SIG-M5 treated with dmso at 0.1 percent for 504 hours (cell line): ENCODE measurements around the gene VEPH1.
"Not testable (repeated sequence)": the region's sequence is repeated elsewhere in the genome, so short reads cannot be mapped to it uniquely, and the experiment has no call there.

Experiments
- DNase-seq: peaks from one replicate; lab custom pipeline; 2025; ENCODE audit not compliant: unreplicated experiment; lab: John Stamatoyannopoulos, UW

VEPH1 gene

DNA sequence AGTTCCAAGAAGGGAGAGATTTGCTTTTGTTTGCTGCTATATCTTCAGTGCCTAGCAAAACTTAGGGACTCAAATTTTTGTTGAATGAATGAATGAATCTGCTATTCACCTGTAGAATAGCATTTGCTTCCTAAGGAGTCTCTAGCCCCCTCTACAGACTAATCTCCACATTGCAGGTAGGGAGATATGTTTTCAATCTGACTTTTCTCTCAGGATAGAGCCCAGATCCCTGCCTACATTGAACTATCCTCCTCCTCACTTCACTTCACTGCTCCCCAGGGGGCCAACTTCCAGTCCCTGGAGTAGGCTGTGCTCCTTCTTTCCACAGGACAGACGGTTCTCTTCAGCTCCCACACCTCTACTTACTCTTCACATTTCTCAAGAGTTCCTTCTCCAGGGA, 148.5 kb downstream of the VEPH1 start:
- DNase-seq: no peak

DNA sequence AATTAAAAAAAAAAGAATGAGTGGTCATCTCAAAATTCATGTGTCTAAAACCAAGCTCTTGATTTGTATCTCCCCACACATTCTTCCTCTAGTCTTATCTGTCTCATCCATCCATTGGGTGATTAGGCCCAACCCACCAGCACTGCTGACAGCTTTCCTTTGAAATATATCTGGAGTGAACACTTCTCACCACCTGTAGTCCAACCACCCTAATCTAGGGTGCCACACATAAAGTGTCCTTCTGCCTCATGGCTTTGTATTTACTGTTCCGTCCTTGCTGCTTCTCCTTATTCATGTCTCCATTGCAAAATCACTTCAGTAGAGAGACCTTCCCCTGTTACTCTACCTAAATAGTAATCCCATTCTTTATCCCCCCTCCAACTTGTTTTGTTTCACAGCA, 149.0 kb downstream of the VEPH1 start:
- no peak for DNase-seq

DNA sequence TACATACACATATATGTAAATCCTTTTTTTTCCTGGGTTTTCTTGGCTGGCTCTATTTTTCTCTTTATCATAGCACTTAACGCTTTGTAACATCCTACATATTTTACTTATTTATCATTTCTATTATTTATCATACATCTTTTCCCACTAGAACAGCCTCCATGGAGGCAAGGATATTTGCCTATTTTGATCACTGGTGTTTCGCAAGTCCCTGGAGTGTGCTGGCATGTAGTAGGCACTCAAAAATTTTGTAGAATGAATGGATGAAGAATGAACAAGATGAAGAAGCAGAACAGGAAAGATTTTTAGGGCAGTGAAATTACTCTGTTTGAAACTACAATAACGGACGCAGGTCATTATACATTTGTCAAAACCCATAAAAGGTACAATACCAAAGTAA, 149.6 kb downstream of the VEPH1 start:
- no peak for DNase-seq

DNA sequence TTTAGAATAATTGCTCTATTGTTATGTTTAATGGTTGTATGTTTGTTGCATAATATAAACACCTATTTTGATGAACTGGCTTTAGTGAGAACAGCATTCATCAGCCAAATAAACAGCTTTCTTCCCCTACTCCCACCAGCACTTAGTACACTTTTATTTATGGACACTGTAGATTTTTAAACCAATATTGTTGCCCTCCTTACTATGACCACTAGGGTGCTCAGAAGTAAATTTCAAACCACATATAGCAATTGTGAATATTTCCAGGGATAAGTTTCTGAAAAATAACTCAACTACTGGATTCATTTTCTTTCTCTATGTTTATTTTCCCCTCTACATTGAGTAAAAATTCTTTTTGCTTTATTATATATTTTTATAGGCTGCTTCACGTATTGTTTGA, 151.2 kb downstream of the VEPH1 start:
- DNase-seq: peak; percentile 5

DNA sequence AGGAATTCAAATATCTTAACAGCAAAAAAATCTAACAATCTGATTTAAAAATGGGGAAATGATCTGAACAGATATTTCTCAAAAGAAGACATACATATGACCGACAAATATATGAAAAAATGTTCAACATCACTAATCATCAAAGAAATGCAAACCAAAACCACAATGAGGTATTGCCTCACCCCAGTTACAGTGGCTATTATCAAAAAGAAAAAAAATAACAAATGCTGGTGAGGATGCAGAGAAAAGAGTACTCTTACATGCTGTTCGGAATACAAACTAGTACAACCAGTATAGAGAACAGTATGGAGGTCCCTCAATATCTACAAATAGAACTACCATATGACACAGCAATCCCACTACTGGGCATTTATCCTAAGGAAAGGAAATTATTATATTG, 152.6 kb downstream of the VEPH1 start:
- not testable (repeated sequence) for DNase-seq

DNA sequence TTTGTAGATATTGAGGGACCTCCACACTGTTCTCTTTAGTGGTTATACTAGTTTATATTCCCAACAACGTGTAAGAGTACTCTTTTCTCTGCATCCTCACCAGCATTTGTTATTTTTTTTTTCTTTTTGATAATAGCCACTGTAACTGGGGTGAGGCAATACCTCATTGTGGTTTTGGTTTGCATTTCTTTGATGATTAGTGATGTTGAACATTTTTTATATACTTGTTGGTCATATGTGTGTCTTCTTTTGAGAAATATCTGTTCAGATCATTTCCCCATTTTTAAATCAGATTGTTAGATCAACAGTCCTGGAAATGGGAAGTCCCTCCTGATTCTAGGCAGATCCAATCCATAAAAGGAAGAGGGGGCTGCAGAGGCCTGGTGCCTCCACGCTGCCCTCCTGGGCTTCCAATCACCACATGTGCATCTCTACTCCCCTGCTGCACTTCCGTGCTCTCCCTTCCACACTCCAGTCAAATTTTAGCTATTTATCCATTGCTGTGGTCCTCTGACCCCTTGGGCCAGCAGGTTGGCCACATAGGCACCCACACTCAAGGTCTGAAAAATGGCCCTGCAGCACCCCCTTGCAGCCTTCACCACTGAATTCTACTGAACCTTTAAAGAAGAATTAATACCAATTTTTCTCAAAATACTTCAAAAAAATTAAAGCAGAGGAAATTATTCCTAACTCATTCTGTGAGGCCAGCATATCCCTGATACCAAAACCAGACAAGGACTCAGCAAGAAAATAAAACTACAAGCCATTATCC, 154.7 kb downstream of the VEPH1 start:
- DNase-seq: not testable (repeated sequence)

DNA sequence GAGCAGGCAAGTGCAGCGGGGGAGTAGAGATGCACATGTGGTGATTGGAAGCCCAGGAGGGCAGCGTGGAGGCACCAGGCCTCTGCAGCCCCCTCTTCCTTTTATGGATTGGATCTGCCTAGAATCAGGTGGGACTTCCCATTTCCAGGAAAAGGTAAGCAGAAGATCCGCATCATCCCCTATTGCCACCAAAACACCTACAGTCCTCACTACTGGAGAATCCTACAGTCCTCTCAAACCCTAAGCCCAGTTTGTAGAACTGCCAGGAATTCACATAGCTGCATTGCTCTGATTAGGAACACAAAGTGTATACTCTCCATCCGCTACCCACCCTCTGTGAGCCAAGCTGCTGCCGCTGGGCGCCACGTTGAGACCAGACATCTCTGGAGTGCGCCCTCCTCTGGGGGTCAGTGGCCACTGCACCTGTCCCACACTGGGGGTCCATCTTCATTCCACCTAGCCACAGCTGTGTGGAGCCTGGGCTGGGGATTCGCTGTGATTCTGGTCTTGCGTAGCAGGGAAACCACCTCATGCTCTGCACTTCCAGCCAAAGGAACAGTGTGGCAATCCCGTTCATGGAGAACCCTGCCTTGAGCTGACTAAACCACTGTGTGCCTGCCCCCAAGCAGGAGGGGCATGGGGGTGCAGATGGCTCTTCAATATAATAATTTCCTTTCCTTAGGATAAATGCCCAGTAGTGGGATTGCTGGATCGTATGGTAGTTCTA, 155.5 kb downstream of the VEPH1 start:
- no peak for DNase-seq

DNA sequence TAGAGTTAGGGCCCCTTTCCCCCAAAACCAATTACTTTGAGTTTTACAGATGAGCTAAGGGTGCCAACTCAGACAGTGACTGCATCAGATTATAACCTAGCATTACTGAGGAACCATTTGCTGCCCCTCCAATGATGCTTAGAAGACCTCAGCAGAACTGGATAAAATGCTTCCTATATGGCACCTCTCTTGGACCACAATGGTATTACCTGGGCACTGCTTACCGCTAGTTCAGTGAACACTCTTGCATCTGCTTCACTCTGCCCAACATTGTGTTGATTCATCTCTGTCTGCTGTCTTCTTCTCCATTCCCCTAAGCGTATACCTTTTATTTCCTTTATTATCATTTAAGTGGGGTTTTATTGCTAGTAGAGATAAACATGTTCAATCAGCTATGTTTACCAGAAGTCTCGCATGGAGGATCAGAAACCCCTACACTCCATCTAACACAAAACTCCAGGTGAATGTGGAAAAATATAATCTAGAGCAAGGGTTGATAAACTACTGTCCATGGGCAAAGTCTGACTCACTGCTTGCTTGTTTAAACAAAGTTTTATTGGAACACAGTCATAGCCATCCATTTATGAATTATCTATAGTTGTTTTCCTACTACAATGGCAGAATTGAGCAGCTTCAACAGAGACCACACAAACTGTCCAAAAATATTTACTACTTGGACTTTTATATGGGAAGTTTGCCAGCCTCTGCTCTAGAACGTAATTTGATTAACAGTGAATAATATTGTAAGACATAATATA, 166.8 kb downstream of the VEPH1 start:
- DNase-seq: no peak

DNA sequence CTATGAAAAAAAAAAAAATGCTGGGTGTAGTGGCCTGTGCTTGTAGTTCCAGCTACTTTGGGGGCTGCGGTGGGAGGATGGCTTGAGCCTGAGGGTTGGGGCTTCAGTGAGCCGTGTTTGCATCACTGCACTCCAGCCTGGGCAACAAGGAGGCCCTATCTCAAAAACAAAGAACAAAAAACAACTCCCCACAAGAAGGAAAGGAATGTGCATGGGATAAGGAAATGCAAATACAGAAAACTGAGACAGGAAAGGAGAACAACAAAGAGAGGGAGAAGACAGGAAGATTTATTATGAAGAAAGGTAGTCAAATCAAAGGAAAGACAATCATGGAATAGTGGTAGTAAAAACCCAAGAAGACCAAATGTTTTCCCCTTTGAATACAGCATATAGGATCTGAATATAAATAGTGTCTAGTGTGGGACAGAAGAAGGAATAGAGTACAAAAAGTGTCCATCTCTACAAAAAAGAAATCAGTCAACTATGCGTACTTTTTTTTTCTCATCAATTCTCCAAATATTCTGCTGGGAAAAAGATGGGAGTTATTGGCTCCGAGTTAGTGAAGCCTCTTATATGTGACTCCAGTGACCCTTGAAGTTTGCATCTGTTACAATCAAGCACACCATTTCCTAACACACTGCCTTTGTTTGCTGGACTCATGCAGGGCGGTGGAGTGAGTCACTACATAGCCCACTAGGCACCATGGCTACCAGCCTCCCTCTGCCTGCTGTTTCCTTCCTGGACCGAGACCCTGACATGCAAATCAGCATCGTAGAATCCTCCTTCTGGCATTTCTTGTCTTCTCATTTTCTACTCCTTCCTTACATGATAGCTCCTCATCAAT, 167.8 kb downstream of the VEPH1 start:
- no peak for DNase-seq

DNA sequence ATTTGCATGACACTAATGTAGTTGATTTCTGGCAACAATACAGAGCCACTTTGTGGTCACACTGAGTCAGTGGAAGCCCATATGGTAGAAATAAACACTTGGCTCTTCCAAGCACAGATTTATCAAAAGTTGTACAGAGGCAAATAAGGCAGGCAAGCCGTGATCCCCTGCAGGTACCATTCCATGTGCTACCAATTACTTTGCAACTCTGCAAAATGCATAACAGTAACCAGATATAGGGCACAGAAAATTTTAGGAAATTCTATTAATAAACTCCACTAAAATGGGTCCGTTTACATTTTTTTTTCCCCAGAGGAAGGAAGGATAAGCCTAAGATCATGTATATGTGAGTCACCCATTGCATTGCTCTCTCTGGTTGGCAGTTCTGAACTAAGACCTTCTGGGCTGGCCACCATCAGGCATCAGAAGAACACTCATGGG, 169.6 kb downstream of the VEPH1 start:
- DNase-seq: no peak

DNA sequence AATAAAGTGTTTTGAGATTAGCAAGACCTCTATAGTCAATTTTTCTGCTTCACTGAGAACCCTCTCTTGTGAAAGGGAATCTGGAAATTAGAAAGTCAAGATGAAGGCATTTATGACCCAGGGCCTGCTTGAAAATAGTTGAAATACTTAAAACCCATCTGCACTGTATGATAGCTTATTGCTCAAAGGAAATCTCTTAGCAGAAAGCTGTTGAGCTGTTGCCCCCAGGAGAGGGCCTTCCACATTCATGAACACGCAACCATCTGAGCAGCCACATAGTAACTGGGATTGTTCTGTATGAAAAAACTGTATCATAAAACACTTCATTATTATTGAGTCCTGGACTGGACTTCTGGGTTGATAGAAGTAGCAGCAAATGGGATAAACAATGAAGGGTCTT, 173.0 kb downstream of the VEPH1 start:
- DNase-seq: no peak

DNA sequence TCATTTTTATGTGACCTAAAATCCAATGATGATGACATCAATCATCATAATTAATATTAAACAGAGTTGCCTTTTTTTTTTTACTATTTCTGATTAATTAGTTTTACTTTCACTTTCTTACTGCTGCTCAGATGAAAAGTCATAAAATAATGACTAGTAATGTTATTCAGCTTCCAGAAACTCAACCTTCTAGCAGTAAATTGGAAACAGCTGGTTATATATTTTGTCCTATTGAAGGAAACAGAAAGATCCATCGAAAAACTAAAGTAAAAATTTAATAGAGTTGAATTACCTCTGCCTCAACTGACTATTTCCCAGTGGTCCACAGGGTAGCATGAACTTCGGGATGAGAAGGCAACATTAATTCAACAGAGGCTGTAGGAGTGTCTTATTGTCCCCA, 173.7 kb downstream of the VEPH1 start:
- DNase-seq: no peak

DNA sequence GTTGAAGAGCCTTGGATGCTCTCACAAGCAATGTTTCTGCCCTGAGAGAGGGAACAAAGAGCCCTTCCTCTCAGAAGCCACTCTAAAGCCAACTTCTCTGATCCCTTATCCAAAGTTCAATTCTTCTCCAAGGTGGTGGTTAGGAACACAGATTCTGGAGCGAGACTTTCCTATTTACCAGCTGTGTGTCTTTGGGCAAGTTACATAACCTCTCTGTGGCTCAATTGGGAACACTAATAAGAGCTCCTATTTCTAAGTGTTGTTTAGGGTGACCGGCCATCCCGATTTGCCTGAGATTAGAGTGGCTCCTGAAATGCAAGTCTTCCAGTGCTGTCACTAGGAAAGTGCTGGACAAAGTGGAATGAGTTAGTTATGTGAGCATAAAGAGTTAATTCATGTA, 175.4 kb downstream of the VEPH1 start:
- no peak for DNase-seq

DNA sequence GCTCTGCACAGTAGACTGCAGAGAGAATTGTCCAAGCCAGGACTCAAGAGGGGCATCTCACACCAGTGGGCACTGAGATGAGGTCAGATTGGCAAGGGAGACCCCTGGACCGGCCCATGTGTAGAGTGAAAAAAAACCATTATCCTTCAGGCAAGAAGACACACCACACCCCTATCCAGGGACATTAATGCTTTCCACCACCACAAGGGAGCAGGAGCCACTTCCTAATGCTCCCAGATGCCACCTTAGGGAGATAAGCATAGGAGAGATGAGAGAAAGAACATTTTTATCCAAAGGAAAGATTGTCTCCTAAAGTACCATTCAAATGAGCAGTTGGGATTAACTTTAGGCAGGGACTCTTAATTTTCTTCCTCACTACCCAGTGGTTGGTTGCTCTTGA, 176.2 kb downstream of the VEPH1 start:
- DNase-seq: no peak

DNA sequence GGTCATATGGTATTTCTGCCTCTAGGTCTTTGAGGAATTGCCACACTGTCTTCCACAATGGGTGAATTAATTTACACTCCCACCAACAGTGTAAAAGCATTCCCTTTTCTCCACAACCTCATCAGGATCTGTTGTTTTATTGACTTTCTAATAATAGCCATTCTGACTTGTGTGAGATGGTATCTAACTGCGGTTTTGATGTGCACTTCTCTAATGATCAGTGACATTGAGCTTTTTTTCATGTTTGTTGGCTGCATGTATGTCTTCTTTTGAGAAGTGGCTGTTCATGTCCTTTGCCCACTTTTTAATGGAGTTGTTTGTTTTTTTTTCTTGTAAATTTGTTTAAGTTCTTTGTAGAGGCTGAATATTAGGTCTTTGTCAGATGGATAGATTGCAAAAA, 178.3 kb downstream of the VEPH1 start:
- not testable (repeated sequence) for DNase-seq

DNA sequence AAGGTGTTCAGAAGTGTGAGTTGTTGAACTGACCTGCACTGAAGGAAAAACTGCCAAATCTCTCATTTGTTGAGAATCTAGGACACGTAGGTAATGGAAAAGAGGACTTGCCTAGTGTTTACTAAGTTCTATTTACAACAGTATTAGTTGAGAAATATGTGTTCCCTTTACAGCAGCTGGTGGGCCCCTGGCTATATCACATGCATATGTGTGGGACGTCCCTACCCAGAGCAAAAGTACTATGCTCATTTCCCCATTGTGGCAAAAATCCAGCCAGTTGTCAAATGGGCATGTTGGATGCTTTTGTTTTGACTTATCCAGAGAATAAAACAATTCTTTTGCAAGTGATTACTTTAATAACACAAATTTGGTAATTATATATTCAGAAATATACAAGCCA, 179.9 kb downstream of the VEPH1 start:
- DNase-seq: no peak

DNA sequence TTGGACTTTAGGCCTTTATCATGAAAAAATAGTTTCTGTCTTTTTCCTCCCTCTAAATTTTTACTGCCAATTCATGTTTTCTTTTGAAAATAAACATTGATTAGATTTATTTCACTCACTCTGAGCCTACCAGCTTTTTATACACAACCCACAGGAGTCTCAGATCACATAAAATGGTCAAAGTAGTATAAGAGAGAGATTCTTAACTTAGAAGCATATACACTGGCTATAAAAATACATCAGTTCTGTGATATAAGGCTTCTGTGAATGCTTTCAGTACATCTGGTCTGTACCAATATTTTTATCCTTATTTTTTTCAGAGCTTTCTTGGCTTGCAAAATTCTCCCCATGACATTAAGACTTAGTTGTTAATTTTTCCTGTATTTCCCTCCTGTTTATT, 183.5 kb downstream of the VEPH1 start:
- DNase-seq: no peak

DNA sequence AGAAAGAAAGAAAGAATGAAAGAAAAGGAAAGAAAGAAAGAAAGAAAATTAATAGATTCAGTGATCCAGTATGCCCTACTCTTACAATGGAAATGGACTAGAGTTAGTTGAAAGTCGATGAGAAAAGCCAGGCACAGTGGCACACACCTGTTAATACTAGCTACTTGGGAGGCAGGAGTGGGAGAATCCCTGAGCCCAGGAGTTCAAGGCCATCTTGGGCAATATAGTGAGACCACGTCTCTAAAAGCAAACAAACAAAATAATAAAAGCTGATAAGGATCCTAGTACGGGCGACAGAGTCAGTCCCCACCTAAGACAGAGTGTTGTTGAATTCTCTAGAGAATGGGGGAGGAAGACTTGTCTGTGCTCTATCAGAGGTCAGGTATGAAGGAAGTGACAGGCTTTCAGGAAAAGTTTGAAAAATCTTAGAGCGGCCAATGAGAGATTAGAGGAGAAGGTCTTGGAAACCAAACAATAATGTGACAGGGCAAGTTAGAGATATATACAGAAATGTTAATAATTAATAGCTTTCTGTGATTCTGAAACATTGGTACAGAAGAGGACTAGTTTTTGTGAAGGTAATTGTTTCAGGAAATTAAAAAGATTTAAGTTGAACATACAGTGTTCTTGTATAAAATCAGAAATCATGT, 184.5 kb downstream of the VEPH1 start:
- no peak for DNase-seq

DNA sequence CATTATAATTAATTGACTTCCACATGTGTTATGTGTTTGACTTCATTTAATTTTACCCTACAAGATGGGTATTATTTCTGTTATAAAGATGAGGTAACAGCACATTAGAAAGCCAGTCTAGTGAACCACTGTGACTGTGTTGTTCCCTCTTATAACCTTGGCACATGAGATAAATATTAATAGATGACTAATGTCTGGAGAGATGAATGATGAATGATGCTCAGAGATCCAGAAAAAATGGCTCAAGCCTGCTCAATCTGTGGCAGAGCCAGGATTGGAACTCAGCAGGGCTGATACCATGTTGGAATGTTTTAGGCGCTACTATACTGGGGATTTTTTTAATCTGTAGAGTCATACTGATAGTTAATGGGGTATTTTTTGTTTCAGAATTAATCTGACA, 185.3 kb downstream of the VEPH1 start:
- DNase-seq: no peak

DNA sequence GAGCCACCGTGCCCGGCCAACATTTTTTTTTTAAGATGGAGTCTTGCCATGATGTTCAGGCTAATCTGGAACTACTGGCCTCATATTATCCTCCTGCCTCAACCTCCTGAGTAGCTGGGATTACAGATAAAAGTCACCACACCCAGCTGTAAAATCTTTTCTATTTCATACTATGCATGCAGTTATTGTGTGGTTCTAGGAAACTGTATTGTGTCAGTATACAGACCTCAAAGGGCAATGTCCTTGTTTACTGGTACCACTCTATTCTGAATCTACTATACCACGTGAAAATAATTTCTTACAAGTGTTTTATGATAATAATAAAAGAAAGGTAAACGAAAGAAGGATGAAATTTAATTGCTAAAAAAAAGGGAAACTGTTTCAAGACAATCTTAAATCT, 190.0 kb downstream of the VEPH1 start:
- no peak for DNase-seq

DNA sequence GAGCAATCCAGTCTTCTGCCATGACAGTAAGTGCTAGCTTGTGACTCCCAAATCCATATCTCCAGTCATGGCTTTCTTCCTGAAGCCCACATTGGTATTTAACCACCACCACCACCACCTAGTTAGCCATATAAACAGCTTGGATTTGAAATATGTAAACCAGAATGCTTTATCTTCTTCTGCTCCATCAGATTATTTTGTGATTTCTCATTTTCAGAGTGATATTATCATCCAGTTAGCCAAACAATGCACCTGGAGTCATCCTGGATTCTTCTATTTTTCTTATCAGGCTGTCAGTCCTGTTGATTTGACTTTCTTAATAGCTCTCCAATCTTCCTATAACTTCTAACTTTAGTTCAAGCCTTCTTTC, 190.9 kb downstream of the VEPH1 start:
- no peak for DNase-seq
